ENCODE data around the gene CSNK1D.

CSNK1D gene

GRCh38 chr17:82221341-82221902 lies 52.1 kb downstream of the CSNK1D start:
- TF ChIP-seq, protein P1, sequence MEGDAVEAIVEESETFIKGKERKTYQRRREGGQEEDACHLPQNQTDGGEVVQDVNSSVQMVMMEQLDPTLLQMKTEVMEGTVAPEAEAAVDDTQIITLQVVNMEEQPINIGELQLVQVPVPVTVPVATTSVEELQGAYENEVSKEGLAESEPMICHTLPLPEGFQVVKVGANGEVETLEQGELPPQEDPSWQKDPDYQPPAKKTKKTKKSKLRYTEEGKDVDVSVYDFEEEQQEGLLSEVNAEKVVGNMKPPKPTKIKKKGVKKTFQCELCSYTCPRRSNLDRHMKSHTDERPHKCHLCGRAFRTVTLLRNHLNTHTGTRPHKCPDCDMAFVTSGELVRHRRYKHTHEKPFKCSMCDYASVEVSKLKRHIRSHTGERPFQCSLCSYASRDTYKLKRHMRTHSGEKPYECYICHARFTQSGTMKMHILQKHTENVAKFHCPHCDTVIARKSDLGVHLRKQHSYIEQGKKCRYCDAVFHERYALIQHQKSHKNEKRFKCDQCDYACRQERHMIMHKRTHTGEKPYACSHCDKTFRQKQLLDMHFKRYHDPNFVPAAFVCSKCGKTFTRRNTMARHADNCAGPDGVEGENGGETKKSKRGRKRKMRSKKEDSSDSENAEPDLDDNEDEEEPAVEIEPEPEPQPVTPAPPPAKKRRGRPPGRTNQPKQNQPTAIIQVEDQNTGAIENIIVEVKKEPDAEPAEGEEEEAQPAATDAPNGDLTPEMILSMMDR (conservative IDR thresholded peaks at IDR 0.05; ENCODE audit: low read depth, low read length): no peak
- H3K4me3 ChIP-seq (ENCODE audit: low read depth, low read length): no peak overlapping the region
- DNase-seq (ENCODE audit: low read depth): no peak

DNA sequence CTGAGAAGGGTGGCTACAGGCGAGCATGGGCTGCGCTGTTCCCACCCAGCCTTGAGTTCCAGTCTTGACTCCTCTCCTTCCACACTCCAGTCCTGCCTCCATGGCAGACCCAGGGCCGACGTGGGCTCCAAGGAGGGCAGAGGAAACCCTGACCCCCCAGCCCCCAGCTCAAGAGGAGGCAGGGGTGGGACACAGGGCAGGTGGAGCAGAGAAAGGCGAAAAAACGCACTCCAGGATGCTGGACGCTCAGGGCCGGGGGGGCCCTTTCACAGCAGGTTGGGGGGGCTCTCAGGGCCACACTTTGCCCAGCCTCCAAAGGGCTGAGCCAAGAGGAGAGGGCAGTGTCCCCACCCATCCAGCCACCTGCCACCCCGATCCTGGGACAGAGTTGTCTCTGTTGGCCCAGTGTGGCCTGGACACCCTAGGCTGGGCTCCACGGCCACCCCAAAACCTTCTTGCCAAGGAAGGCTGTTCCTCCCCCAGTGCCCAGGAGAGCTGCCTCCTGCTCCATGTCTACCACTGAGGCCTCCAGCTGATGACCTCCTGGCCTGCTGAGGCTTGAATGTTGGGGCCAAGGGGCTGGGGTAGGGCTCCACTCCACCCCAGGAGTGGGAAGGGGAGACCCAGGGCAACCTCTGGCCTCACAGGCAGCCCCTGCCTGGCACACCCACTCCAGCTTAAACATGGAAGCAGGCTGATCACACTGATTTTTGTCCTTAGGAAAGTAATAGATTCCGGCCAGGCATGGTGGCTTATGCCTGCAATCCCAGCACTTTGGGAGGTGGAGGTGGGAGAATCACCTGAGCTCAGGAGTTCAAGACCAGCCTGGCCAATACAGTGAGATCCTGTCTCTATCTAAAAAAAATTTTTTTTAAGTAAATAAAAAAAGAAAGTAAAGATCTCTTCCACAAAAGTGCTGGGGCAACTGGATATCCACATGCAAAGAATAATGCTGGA lies 53.5 kb downstream of the CSNK1D start:
- H3K4me3 ChIP-seq (ENCODE audit: low read depth, low read length): no peak overlapping the region
- DNase-seq (ENCODE audit: low read depth): no peak
- TF ChIP-seq, protein P1 (conservative IDR thresholded peaks at IDR 0.05; ENCODE audit: low read depth, low read length): no peak

GRCh38 chr17:82219083-82219482 lies 54.4 kb downstream of the CSNK1D start:
- no peak overlapping the region for H3K4me3 ChIP-seq (ENCODE audit: low read depth, low read length)
- TF ChIP-seq, protein P1 (conservative IDR thresholded peaks at IDR 0.05; ENCODE audit: low read depth, low read length): no peak
- DNase-seq (ENCODE audit: low read depth): no peak

DNA sequence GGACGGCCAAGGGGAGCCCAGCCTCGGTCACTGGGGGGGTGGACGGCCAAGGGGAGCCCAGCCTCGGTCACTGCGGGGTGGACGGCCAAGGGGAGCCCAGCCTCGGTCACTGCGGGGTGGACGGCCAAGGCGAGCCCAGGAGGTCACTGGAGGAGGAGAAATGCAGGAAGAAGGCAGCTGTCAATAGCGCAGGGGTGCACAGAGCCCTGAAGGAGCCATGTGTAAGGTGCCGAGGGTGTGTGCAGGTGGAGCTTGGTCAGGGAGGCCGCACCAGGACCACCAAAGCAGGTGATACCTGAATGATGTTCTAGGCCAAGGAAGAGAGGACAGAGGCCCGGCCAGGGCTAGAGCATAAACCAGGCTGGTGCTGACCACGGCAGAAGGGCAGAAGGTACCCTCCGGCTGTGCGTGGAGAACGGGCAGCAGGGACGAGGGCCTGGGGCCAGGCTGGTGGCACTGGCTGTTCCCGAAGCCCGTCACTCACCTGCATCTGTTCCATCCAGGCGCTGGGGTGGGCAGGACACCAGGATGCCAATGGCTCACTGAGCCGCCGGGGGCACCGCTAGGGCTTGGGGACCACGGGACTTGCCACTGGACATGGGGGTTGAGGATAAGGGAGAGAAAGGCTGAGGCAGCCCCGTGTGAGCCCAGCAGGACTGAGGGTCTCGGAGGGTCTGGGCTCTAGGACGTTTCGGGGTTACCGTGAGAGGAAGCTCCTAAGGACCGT lies 55.0 kb downstream of the CSNK1D start:
- H3K4me3 ChIP-seq (ENCODE audit: low read depth, low read length): no peak overlapping the region

GRCh38 chr17:82217530-82218204 lies 55.8 kb downstream of the CSNK1D start:
- H3K4me3 ChIP-seq (ENCODE audit: low read depth, low read length): no peak overlapping the region

More for the DNA sequence above, 55.0 kb downstream of the CSNK1D start:
- no peak for DNase-seq (ENCODE audit: low read depth)
- TF ChIP-seq, protein P1 (conservative IDR thresholded peaks at IDR 0.05; ENCODE audit: low read depth, low read length): no peak

DNA sequence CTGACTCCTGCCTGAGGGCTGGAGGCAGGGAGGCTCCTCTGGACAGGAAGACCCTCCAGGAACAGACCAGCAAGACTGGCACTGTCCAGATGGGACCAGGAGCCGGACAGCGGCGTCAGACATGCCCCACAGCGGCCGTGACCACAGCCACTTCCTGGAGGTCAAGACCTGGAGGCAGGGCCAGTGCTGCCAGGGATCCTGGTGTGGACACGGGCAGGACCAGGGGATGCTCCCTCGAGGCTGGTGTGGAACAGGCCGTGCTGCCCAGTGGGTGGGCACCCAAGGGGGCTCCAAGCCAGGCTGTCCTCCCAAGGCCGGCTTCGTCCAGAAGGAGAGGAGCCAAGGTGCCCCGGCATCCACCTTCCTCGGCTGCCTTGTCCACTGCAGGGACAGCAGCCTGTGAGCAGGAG lies 56.4 kb downstream of the CSNK1D start:
- TF ChIP-seq, protein P1 (conservative IDR thresholded peaks at IDR 0.05; ENCODE audit: low read depth, low read length): no peak
- no peak for DNase-seq (ENCODE audit: low read depth)
- H3K4me3 ChIP-seq (ENCODE audit: low read depth, low read length): no peak overlapping the region

More at GRCh38 chr17:82217530-82218204, 55.8 kb downstream of the CSNK1D start:
- TF ChIP-seq, protein P1 (conservative IDR thresholded peaks at IDR 0.05; ENCODE audit: low read depth, low read length): no peak
- peak; percentile 88 for DNase-seq (ENCODE audit: low read depth)

Measured in choroid plexus epithelial cell (primary cell).